GM03348 (cell line): ENCODE data around the gene ZNF221.
A peak's percentile ranks its signal among the peaks of the same experiment; 100 is the strongest.

Source experiments
- DNase-seq: peaks from one replicate; pipeline ENCODE4 v3.0.0; 2012; ENCODE audit warnings: low spot score

ZNF221 gene

GRCh38 chr19:43957891-43958290, 6.9 kb downstream of the ZNF221 start:
- DNase-seq, result peak; percentile 58

GRCh38 chr19:43960411-43960810, 9.4 kb downstream of the ZNF221 start:
- DNase-seq, result no peak

GRCh38 chr19:43966079-43966694, 15.2 kb downstream of the ZNF221 start:
- DNase-seq, result no peak

DNA sequence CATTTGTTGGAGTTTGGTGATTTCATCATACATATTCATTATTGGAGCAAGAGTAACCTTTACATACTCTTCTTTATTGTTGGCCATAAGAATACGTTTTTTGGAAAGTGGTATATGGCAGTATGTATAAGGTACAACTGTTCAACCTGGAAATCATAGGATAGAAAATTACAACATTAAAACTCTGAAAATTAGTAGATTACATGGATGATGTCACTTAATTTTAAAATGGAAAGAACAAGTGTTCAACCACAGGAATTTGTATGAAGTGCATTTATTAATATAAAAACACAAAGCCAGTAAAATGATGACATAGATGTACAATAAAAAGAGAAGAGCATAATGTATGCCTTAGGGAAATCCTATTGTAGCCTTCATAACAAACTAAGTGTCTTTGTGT, 25.7 kb downstream of the ZNF221 start:
- no peak for DNase-seq

DNA sequence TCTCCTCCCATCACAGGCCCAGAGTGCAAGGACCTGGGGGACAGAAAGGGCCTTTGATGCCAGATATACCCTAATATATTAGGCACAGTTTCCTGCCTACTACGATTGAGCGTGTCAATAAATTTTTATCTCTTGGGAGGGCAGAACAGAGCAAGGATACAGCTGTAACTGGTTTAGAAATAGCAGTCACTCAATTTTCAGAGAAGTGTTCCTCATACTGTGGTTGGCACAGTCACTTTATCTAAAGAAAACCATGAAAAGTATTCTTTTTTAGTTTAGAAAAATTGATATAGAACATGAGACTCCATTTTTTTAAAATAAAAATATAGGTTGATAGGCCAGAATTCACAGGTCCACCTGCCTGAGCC, 32.5 kb downstream of the ZNF221 start:
- no peak for DNase-seq

GRCh38 chr19:43983912-43984686, 33.1 kb downstream of the ZNF221 start, which contains the start of gene ZNF155:
Gene ZNF155, plus strand, starts transcription at chr19:43984188. Its CDS starts 4,356 bp downstream, at chr19:43988544.
- peak; percentile 95 for DNase-seq

DNA sequence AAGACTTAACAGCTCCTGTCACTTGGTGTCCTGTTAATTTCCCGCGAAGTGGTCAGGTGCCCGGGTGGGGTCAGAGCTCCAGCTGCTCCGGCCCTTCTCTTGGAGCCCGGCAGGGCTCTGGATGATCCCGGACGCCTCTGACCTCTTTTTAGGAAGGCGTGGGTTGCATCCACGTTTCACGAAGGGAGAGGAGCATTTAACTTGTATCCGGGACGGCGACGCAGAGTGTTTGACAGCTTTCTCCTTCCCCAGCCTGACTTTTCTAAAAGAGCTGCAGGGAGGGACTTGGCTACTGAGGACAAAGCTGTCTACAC, 33.6 kb downstream of the ZNF221 start:
- DNase-seq, result peak; percentile 40

DNA sequence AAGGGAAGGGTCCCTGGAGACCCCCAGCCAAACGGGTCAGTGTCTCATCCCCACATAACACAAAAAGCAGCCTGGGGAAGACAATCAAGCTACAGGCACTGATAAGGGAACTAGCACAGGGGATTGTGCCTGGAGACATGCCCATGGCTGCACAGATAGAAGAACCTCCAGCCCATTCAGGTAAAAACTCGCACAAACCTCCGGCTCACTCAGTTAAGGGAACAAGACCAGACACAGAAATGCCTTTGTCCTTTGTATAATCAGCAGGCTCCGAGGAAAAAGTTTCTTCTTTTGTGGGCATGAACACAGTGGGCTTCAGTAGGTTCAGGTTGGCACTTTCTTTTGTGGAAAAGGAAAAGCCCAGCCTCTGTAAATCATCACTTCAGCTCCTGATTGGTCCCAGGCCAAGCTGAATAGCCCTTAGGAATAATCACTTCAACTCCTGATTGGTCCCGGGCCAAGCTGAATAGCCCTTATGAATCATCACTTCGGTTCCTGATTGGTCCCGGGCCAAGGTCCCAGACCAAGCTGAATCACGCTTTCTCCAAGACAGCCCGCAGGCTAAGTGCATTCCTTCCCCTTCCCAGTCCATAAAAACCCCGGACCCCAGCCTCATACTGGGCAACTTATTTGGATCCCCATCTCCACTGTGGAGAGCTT, 46.7 kb downstream of the ZNF221 start:
- no peak for DNase-seq

DNA sequence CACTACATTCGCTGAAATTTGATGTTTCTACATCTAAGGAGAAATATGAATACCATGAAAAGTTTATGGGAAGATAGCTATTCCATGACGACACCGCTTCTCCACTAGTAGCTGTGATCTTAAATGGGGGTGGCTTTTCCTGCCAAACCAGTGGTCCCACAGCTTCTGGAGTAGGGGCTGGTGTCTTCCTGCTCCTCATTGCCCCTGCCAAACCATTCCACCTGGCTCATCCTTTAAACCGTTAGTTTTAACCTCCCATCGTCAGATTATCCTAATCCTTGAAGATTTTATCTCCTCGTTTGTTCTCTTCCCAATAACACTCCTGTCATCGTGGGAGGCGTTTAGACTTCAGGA, 51.2 kb downstream of the ZNF221 start:
- DNase-seq, result peak; percentile 19

- peak; percentile 94 for DNase-seq
Observed at GRCh38 chr19:44002566-44003460, 51.8 kb downstream of the ZNF221 start, which contains the start of gene ZNF230. Gene ZNF230, plus strand, starts transcription at chr19:44002957. Its CDS starts 4,122 bp downstream, at chr19:44007079.

- peak; percentile 23 for DNase-seq
Observed at GRCh38 chr19:44003461-44004009, 52.5 kb downstream of the ZNF221 start.

- peak; percentile 5 for DNase-seq
Observed at GRCh38 chr19:44005973-44006372, 54.9 kb downstream of the ZNF221 start.

- DNase-seq, result no peak
Observed at GRCh38 chr19:44007473-44007872, 56.4 kb downstream of the ZNF221 start.

DNA sequence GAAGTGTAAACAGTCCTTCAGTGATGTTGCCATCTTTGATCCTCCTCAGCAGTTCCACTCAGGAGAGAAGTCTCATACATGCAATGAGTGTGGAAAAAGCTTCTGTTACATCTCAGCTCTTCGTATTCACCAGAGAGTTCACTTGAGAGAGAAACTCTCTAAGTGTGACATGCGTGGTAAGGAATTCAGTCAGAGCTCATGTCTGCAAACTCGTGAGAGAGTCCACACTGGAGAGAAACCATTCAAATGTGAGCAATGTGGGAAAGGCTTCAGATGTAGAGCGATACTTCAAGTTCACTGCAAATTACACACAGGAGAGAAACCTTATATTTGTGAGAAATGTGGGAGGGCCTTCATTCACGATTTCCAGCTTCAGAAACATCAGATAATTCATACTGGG, 59.4 kb downstream of the ZNF221 start:
- DNase-seq, result no peak
